Measurements from ENCODE around the gene ADAMTS15. TPM values are rescaled to one million over a fixed set of nuclear protein-coding genes. Genes with fewer than 3 reads are reported as not detected.

Gene ADAMTS15
- total RNA-seq, 2 experiments from 2014 or later = 0.08 to 0.11 TPM

- no peak overlapping the region for H3K27ac Mint-ChIP-seq
- CTCF ChIA-PET = no interaction called here
- H3K4me3 Mint-ChIP-seq = no peak overlapping the region
Observed at GRCh38 chr11:130402570-130402969, 45.9 kb upstream of the ADAMTS15 start.

GRCh38 chr11:130403271-130403804 lies 45.1 kb upstream of the ADAMTS15 start:
- Mint-ChIP-seq H3K36me3 (ENCODE audit: low read depth) (no peaks in the 10 kb centered on the region), H3K27me3 (peaks cover 14% of the 10 kb centered on the region), H3K4me1 (ENCODE audit: low read depth) (peaks cover 11% of the 10 kb centered on the region), H3K9me3 (no peaks in the 10 kb centered on the region), H3K27ac (no peak overlapping the region), H3K4me3 (no peak overlapping the region)
- peaks cover 7% of the 10 kb centered on the region for H3K4me1 ChIP-seq (ENCODE audit: insufficient read depth, low read length)
- TF ChIP-seq CTCF (IDR thresholded peaks at IDR 0.05) = no peak
- ChIA-PET CTCF (interaction anchor here (0.5 kb wide), 1 partner anchor 459 kb away, joined by 3 read pairs; no protein-coding TSS in a partner anchor), POLR2A (no interaction called here)
- DNase-seq (no peak), ATAC-seq (ENCODE audit: poor library complexity) (no peak)
- H3K4me3 ChIP-seq (ENCODE audit: low read length) = no peak overlapping the region
- H3K36me3 ChIP-seq (ENCODE audit: insufficient read depth, low read length) = no peaks in the 10 kb centered on the region
- H3K27ac ChIP-seq (ENCODE audit: low read depth in 1 of 2, low read length in 2 of 2) = no peak overlapping the region
- intact Hi-C loops (cut with DNase I, micrococcal nuclease) = no loop called here
- peaks cover 3 to 5% of the 10 kb centered on the region in 2 experiments for H3K27me3 ChIP-seq (ENCODE audit: control insufficient read depth in 1 of 2, insufficient read depth in 2 of 2, low read length in 2 of 2)
- H3K9me3 ChIP-seq (ENCODE audit: control insufficient read depth in 1 of 2, insufficient read depth in 1 of 2, low read length in 2 of 2) = no peaks in the 10 kb centered on the region

More at GRCh38 chr11:130402570-130402969, 45.9 kb upstream of the ADAMTS15 start:
- Mint-ChIP-seq H3K4me1 (ENCODE audit: low read depth) (peaks cover 11% of the 10 kb centered on the region), H3K27me3 (peaks cover 16% of the 10 kb centered on the region), H3K36me3 (ENCODE audit: low read depth) (no peaks in the 10 kb centered on the region), H3K9me3 (no peaks in the 10 kb centered on the region)
- TF ChIP-seq CTCF (IDR thresholded peaks at IDR 0.05) = no peak
- no peak overlapping the region for H3K4me3 ChIP-seq (ENCODE audit: low read length)
- DNase-seq = no peak
- POLR2A ChIA-PET = no interaction called here
- H3K36me3 ChIP-seq (ENCODE audit: insufficient read depth, low read length) = no peaks in the 10 kb centered on the region
- ATAC-seq (ENCODE audit: poor library complexity) = no peak
- peaks cover 7% of the 10 kb centered on the region for H3K4me1 ChIP-seq (ENCODE audit: insufficient read depth, low read length)
- intact Hi-C loops (cut with DNase I, micrococcal nuclease) = no loop called here
- H3K9me3 ChIP-seq (ENCODE audit: control insufficient read depth in 1 of 2, insufficient read depth in 1 of 2, low read length in 2 of 2) = no peaks in the 10 kb centered on the region
- no peak overlapping the region for H3K27ac ChIP-seq (ENCODE audit: low read depth in 1 of 2, low read length in 2 of 2)
- H3K27me3 ChIP-seq (ENCODE audit: control insufficient read depth in 1 of 2, insufficient read depth in 2 of 2, low read length in 2 of 2) = peaks cover 3 to 5% of the 10 kb centered on the region in 2 experiments

GRCh38 chr11:130403967-130404366 lies 44.5 kb upstream of the ADAMTS15 start:
- no peak for DNase-seq
- Mint-ChIP-seq H3K9me3 (no peaks in the 10 kb centered on the region), H3K27me3 (peaks cover 10% of the 10 kb centered on the region), H3K4me3 (no peak overlapping the region), H3K4me1 (ENCODE audit: low read depth) (peaks cover 11% of the 10 kb centered on the region), H3K27ac (no peak overlapping the region), H3K36me3 (ENCODE audit: low read depth) (no peaks in the 10 kb centered on the region)
- Histone ChIP-seq H3K36me3 (ENCODE audit: insufficient read depth, low read length) (no peaks in the 10 kb centered on the region), H3K4me3 (ENCODE audit: low read length) (no peak overlapping the region), H3K27me3 (ENCODE audit: control insufficient read depth in 1 of 2, insufficient read depth in 2 of 2, low read length in 2 of 2) (peaks cover 3 to 5% of the 10 kb centered on the region in 2 experiments), H3K4me1 (ENCODE audit: insufficient read depth, low read length) (peaks cover 7% of the 10 kb centered on the region), H3K27ac (ENCODE audit: low read depth in 1 of 2, low read length in 2 of 2) (no peak overlapping the region), H3K9me3 (ENCODE audit: control insufficient read depth in 1 of 2, insufficient read depth in 1 of 2, low read length in 2 of 2) (no peaks in the 10 kb centered on the region)
- intact Hi-C loops (cut with DNase I, micrococcal nuclease) = no loop called here
- ATAC-seq (ENCODE audit: poor library complexity) = no peak
- CTCF ChIA-PET = interaction anchor here (0.5 kb wide), 1 partner anchor 458 kb away, joined by 3 read pairs; no protein-coding TSS in a partner anchor
- POLR2A ChIA-PET = no interaction called here
- no peak for TF ChIP-seq CTCF (IDR thresholded peaks at IDR 0.05)
